Ovary (tissue), 3 donors: ENCODE measurements around the gene RASGEF1B.

Source experiments
- CTCF ChIP-seq, 3 donors: fragments of 450-650 bp in 2 of 3; fragments of 200-600 bp in 1 of 3; IDR thresholded peaks; one replicate each; pipeline versions ENCODE4 v1.5.1 to v1.8.0; 2016 to 2022; ENCODE audit warnings: antibody characterized with exemption in 3 of 3, mild to moderate bottlenecking in 1 of 3
- EP300 ChIP-seq: sonication (generic); formaldehyde crosslinking; IDR thresholded peaks from one replicate; pipeline ENCODE4 v1.6.1; 2017; ENCODE audit warnings: antibody characterized with exemption
- donor health status: DM: no; HTN: no; CAD: no.

DNA sequence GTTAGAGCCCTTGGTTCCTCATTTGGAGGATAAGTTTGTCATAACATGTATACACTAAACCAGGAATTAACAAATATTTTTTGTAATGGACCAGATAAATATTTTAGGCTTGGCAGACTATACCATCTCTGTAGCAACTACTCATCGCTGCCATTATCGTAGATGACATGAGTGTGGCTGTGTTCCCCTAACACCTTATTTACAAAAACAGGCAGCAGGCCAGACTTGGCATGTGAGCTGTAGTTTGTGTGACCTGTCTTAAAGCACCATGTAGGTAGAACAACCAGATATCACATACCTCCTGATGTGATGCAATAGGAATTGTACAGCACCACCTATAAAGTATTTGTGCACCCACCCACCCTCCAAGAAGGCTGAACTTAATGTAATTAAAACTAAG lies 82.0 kb downstream of the RASGEF1B start:
- no peak for TF ChIP-seq CTCF (IDR thresholded peaks at IDR 0.05)
- TF ChIP-seq EP300, result no peak
